Spleen (tissue), 7 donors: Measurements from ENCODE around the gene GAL3ST2.

Experiments used
- CTCF ChIP-seq, 11 experiments: fragments of 200-600 bp in 7 of 11; fragments of 450-650 bp in 4 of 11; sonication (generic) in 4 of 11; IDR thresholded peaks in 8 of 11; conservative IDR thresholded peaks in 3 of 11; 1 replicate in 7 of 11; 2 replicates in 4 of 11; pipeline versions ENCODE4 v1.4.0 to v1.8.0; 2016 to 2021; ENCODE audit warnings: antibody characterized with exemption in 11 of 11, inconsistent platforms in 4 of 11, mild to moderate bottlenecking in 1 of 11
- POLR2A ChIP-seq, 3 donors: fragments of 450-650 bp; IDR thresholded peaks; one replicate each; pipeline ENCODE4 v1.5.1; 2017; ENCODE audit warnings: antibody characterized with exemption in 3 of 3, mild to moderate bottlenecking in 1 of 3
- POLR2AphosphoS5 ChIP-seq, 3 donors: sonication (generic); formaldehyde crosslinking; IDR thresholded peaks; one replicate each; pipeline ENCODE4 v1.5.1; 2017; ENCODE audit warnings: antibody characterized with exemption in 3 of 3
- donor health status: DM: no; HTN: no; CAD: no; lungs with moderate emphysema.
- donor health status: DM: no; HTN: no; CAD: no.
- donor health status: DM: no; HTN: no; CAD: no.

- TF ChIP-seq CTCF (IDR thresholded peaks at IDR 0.05 in 8 of 11, conservative IDR thresholded peaks at IDR 0.05 in 3 of 11): no peak
- no peak for TF ChIP-seq POLR2AphosphoS5 (IDR thresholded peaks at IDR 0.05)
- TF ChIP-seq POLR2A (IDR thresholded peaks at IDR 0.05): no peak
Observed at GRCh38 chr2:241835611-241836010, 59.0 kb downstream of the GAL3ST2 start.
